ENCODE results near the gene AKR1C2.
"Not testable (repeated sequence)": the region's sequence is repeated elsewhere in the genome, so short reads cannot be mapped to it uniquely, and the experiment has no call there.

AKR1C2 gene

GRCh38 chr10:5003127-5004029 is at the start of gene AKR1C2:
AKR1C2 (minus strand) TSS chr10:5003857; CDS start chr10:5003835, 22 bp downstream.
- not testable (repeated sequence) for DNase-seq

GRCh38 chr10:5052951-5053500 is 49.4 kb upstream of the AKR1C2 start:
- not testable (repeated sequence) for DNase-seq

GRCh38 chr10:5047912-5048628 is 44.4 kb upstream of the AKR1C2 start:
- no peak for DNase-seq

DNA sequence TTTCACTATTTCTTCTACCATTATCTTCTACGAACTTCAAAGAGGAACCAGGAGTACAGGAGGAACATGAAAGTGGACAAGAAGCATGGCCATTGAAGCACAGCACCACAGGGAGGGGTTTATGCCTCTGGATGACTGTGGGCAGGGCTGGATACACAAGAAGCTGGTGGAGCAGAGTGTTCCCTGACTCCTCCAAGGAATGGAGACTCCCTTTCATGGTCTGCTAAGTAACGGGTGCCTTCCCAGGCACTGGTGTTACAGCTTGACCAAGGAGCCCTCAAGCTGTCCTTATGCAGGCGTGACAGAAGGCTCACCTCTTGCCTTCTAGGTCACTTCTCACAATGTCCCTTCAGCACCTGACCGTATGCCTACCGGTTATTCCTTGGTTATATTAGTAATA is 43.4 kb upstream of the AKR1C2 start:
- not testable (repeated sequence) for DNase-seq

DNA sequence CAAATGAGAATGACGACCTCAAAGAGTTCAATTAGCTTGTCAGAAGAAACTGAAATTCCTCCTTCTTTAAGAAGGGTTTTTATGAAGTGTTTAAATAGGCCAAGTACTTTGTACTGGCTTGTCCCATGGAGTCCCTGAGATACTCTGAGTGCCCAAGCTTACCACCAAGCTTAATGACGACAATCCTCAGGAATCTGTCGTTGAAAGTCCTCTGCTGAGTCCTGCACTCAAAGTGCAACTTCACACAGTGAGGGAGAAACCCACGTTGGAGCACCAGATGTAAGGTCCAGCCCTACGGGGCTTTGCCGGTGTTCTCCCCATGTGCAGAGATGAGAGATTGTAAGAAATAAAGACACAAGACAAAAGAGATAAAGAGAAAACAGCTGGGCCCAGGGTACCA is 42.8 kb upstream of the AKR1C2 start:
- DNase-seq, result no peak

GRCh38 chr10:5045095-5045494 is 41.4 kb upstream of the AKR1C2 start:
- DNase-seq, result no peak

DNA sequence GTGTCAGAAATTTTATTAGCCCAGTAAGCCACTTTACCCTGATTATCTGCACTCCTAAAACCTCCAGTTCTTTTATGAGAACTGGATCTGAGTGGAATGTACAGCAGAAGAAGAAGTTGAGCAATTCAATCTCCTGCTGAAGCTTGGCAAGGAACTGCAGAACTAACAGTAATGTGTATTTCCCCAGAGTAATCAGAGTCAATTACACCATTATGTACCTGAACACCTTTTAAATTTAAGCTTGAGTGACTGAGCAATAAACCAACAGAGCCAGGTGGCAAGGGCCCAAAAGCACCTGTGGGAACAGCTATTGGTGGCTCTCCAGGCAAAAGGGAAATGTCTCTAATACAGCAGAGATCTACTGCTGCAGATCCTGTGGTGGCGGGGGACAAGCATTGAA is 40.1 kb upstream of the AKR1C2 start:
- no peak for DNase-seq

DNA sequence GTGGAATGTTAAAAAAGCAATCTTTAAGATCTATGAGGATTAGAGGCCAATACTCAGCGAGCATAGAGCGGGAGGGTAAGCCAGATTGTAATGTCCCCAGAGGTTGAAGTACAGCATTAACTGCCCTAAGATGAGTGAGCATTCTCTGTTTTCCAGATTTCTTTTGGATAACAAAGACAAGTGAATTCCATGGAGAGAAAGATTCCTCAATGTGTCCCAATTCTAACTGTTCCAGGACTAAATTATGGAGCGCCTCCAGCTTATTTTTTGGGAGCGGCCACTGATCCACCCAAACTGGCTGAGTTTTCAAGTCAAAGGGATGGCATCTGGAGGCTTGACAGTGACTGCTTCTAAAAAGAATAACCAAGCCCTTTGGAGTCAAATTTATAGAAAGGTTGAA is 39.3 kb upstream of the AKR1C2 start:
- no peak for DNase-seq

DNA sequence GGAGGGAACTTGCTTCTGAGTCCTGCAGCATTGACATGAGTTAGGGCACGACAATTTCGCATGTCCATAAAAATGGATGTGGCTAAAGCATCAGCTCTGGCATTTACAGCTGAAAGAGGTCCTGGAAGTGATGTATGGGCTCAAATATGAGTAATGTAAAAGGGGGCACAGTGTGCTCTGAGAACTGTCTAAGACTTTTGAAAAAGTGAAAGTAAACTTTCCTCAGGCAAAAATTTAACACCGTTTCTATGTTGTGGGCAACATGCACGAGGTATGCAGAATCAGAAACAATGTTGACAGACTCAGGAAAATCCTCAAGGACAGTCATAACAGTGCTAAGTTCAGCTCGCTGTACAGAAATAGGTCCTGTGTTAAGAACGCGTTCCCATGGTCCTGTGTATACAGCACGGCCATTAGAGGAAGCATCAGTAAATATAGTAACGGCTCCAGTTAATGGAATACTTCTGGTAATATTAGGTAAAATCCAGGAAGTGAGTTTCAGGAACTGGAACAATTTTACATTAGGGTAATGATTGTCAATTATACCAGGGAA is 37.9 kb upstream of the AKR1C2 start:
- no peak for DNase-seq

DNA sequence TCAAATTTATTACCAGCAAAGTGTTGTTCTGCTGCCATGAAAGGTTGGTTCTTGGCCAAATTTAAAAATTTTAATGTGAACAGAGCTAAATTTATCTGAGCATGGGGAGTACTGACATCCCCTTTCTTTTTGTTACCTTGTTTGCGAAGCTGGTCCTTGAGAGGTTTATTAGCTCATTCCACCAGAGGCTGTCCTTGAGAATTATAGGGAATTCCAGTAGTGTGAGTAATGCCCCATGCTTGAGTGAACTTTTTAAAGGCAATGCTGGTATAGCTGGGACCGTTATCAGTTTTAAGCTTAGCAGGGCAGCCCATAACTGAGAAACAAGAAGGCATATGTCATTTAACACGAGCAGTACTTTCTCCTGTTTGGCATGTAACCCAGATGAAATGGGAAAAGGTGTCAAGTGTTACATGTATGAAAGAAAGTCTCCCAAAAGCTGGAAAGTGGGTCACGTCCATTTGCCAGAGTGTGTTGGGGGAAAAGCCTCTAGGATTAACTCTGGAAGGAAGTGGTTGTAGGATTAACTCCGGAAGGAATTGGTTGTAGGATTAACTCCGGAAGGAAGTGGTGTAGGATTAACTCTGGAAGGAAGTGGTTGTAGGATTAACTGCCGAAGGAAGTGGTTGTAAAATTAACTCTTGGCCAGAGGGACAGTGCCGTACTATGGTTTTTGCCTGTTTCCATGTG is 37.3 kb upstream of the AKR1C2 start:
- DNase-seq, result no peak

DNA sequence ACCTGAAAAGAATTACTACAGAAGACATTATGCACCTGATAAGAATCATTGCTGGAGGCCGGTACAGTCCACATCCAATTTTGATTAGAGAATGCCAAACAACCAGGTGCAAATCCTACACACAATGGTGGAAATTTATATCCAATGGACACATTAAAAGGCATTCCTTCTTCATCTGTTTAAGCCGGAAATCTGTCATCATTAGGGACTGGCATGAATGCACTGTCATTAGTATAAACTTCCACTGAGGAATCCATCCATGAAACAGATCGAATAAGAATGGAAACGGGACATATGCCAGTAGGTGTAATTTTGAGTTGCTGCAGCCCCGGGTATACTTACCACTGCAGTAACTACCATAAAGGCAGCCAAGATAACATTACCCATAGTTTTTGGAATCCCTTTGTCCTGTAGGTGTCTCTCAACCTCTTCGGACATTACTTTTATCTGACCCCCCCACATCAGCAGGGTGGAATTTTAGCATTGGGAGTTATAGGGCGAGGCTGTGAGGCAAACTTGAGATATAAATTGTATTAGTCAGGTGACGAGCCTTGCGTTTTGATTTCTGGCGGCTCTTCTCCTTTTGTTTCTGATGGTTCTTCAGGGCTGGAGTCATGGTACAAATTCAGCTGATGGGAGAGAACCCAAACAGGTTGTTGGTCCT is 36.5 kb upstream of the AKR1C2 start:
- DNase-seq, result no peak

DNA sequence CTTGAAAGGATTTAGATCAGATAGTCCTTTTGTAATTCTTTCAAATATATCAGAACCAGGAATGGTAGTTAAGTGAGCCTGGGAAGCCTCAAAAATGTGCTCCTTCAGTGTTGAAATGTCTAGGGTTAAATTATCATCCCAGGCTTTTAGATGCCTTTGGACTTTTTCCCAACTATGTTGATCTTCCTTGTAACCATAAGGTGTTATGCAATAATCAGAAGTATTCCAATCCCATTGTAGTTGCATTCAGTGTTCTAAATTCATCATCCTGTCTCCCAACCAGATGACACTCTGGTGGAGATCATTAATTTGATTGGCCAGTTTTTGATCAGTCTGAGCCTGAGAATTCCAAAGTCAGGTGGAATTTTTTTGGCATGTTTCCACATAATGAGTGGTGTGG is 35.1 kb upstream of the AKR1C2 start:
- DNase-seq, result no peak

- DNase-seq, result no peak
Measured at GRCh38 chr10:5038101-5038500, 34.4 kb upstream of the AKR1C2 start.

GRCh38 chr10:5036511-5036910 is 32.9 kb upstream of the AKR1C2 start:
- no peak for DNase-seq

GRCh38 chr10:5035356-5035755 is 31.7 kb upstream of the AKR1C2 start:
- no peak for DNase-seq

- DNase-seq, result no peak
Measured at GRCh38 chr10:5034588-5034987, 30.9 kb upstream of the AKR1C2 start.

GRCh38 chr10:5033061-5033778 is 29.6 kb upstream of the AKR1C2 start:
- no peak for DNase-seq

DNA sequence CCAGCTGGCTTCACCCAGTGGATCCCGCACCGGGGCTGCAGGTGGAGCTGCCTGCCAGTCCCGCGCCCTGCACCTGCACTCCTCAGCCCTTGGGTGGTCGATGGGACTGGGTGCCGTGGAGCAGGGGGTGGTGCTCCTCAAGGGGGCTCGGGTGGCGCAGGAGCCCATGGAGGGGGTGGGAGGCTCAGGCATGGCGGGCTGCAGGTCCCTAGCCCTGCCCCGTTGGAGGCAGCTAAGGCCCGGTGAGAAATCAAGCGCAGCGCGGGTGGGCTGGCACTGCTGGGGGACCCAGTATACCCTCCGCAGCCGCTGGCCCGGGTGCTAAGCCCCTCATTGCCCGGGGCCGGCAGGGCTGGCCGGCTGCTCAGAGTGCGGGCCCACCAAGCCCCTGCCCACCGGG is 28.8 kb upstream of the AKR1C2 start:
- DNase-seq, result not testable (repeated sequence)

DNA sequence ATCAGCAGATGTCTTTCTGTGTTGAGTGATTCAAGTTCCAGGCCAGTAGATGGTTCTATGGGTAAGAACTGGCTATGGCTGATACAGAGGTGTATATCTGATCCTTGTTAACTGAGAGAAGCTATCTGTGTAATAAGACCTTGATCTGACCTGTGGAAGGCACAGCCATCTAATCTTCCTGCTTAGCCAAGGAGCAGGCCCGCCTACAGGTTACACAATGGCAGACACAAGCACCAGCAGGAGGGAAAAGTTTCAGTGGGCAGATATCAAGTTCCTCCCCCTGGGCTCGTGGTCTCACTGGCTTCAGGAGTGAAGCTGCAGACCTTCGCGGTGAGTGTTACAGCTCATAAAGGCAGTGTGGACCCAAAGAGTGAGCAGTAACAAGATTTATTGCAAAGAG is 27.9 kb upstream of the AKR1C2 start:
- not testable (repeated sequence) for DNase-seq

DNA sequence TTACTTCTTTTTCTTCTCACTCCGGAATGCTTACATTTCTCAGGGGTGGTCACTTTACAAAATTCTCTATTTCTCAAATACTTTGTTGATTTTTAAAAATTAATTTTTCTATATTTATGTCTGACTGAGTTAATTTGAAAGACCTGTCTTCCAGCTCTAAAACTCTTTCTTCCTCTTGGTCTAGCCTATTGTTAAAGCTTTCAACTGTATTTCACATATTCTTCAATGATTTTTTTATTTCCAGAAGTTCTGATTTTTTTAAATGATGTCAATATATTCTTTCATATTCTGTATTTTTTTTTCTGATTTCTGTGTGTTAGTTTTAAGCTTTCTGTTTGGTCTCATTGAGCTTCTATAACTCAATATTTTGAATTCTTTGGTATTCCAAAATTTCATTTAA is 27.3 kb upstream of the AKR1C2 start:
- DNase-seq, result no peak

DNA sequence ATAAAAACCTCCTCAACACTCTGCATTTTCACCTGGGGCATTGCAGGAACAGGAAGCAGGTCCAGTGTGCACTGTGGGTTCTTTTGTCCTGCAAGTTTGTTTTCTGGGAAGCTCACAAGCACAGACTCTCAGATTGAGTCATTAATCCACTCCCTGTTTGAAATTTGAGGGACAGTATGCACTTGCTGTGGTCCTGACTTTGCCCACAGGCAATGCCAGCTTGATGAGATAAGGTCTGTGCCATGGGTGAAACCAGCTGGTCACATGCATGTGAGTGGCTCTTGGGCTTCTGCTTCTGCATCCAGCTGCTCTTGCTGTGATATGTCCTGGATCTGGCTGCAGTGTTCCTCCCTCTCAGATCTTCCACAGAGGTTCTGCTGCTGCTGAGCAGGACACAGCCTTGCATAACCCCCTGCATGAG is 21.8 kb upstream of the AKR1C2 start:
- DNase-seq, result not testable (repeated sequence)
